ENCODE data around the gene TAF5L. TPM values are rescaled to one million over a fixed set of nuclear protein-coding genes. Genes with fewer than 3 reads are reported as not detected.
"Not testable (repeated sequence)": the region's sequence is repeated elsewhere in the genome, so short reads cannot be mapped to it uniquely, and the experiment has no call there.

TAF5L gene
- polyA plus RNA-seq, 4 donors, result 17.3 to 21.2 (median 19.5) TPM

DNA sequence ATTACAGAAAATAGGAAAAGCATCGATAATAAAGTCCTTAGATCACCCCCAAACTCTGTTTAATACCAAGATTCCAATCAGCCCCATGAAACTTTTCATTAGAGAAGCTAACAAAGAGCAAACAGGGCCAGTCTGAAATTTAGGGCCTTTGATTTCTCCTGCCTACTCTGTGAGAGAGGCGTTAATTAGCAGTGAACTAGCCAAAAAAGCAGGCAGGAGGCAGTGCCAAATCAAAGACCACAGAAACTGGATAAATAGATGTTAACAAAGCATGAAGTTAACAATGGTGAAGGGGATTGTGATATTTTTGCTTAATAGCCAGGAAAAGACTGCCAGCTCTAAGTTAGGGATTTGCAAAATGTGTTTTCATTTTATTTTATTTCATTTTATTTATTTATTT is 11.2 kb downstream of the TAF5L start:
- no peak for DNase-seq (ENCODE audit: low read depth in 4 of 4, low spot score in 3 of 4)

DNA sequence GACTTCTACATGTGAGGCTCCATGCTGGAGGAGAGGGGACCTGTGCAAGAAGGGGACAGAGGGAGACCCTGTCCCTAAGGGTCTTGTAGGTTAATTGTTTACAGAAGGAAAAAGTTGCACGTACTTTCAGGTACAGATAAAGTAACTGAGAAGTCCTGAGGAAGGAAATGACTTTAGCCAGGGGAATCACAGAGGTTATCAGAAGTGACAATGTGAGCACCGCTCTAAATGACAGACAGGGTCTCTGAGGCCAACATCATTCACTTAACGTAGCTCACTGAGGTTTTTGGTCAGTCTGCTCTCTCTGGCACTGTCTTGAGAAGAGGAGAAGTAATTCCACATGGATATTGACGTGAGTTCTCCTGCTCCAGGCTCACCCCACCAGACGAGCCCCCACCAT is 12.0 kb downstream of the TAF5L start:
- DNase-seq (ENCODE audit: low read depth in 4 of 4, low spot score in 3 of 4), result no peak

DNA sequence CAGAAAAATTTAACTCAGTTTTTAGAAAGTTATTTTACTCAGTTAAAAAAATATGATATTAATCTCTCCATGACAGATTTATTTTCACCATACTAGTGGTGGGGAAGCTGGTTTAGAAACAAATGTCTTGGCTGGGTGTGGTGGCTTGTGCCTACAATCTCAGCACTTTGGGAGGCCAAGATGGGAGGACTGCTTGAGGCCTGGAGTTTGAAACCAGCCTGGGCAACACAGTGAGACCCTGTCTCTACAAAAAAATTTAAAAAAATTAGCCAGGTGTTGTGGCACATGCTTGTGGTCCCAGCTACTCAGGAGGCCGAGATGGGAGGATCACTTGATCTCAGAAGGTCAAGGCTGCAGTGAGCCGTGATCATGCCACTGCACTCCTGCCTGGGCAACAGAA is 17.3 kb downstream of the TAF5L start:
- DNase-seq (ENCODE audit: low read depth in 4 of 4, low spot score in 3 of 4), result no peak

DNA sequence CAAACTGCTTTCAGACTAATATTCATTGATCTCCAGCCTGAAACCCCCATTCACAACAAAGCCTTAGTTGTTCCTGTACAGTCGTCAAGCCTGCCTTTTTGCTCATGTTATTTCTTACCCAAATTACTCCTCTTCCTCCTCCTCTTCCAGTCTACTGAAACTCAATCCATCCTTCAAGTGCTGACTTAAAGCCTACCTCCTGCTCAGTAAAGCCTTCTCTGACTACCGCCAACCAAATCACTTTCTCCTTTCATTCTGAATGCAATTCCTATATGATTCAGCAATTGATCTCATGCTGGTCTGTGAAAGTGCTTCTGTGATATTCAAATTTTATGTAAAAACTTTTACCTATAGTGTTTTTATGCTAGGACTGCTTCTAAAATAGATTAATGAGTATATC is 18.6 kb downstream of the TAF5L start:
- DNase-seq (ENCODE audit: low read depth in 4 of 4, low spot score in 3 of 4), result no peak

DNA sequence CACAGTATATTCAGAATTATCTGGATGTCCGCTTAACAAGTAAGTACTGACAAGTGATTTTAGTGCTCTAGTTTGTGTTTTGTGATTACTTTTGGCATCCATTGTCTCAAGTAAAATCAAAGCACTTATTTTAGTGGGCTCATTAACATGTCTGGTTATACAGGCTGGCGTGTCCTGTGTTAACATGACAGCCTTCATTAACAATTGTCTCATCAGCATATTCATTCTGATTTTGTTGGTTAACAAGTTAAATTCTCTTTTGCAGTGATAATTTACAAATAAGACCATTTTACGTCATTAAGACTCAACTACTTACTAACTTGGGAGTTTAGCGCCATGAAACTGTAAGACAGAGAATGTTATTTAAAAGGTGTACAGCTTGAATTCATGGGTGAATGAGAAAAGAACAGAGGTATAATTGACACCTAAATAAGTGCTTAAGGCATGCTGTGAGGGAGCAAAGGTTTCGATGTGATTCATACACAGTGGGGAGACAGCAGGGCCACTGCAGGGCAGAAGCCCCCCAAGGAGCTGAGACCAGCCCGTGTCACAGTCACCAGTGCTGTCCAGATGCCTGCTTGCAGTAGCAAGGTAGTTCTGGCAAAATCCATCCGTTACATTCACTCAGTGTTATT is 22.4 kb downstream of the TAF5L start:
- no peak for DNase-seq (ENCODE audit: low read depth in 4 of 4, low spot score in 3 of 4)

DNA sequence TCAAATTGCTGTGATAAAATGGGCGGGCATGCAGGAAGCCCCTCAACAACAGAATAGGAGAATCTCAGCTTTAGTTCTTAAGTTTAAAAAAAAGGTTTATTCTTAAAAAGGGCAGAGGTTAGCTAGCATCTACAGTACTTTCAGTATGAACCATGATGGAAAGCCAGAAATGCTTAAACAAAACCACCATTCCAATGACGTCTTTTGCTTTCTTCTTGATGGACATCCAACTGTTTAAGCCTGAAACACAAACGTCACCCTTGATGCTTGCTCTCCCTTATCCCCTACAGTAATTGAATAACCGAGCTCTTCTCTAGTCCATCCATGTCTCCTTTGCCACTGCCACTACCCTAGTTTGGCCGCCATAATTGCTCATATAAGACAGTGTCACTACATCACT is 25.7 kb downstream of the TAF5L start:
- DNase-seq (ENCODE audit: low read depth in 4 of 4, low spot score in 3 of 4), result no peak

DNA sequence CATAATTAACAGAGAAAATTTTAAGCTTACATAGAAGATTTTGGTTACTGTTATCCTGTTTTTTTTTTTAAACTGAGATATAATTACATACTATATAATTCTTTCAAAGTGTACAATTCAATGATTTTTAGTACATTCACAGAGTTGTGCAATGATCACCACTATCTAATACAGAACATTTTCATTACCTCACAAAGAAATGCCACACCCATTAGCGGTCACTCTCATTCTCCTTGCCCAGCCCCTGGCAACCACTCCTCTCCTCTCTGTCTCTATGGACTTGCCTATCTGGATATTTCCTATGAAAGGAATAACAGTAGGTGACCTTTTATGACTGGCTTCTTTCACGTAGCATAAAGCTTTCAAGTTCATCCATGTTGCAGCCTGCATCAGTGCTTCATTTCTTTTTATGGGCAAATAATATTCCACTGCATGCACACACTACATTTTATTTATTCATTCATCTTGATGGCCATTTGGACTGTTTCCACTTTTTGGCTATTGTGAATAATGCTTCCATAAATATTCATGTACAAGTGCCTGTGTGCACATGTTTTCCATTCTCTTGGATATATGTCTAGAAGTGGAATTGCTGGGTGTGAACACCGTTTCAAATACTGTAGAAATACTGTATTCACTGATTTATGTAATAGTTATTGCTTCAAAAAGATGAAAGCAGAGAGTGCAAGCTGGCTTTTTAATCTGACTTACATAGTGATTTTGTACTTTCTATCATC is 26.5 kb downstream of the TAF5L start:
- no peak for DNase-seq (ENCODE audit: low read depth in 4 of 4, low spot score in 3 of 4)

DNA sequence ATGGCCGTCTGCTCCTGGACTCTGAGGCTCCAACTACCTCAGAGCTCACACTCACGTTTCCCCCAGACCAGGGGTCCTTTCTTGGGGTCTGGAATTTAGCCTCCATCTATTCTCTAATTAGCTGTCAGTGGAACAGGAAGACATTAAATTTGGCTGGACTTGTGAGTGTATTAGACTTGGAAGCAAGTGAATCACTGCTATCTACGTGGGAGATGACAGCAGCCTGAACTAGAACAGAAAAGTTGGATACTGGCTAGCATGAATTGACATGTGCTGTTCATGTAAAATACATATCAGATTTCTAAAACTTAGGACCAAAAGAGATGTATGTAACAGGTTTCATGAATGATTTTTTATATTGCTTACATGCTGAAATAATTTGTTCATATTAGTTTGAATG is 28.0 kb downstream of the TAF5L start:
- DNase-seq (ENCODE audit: low read depth in 4 of 4, low spot score in 3 of 4), result no peak

DNA sequence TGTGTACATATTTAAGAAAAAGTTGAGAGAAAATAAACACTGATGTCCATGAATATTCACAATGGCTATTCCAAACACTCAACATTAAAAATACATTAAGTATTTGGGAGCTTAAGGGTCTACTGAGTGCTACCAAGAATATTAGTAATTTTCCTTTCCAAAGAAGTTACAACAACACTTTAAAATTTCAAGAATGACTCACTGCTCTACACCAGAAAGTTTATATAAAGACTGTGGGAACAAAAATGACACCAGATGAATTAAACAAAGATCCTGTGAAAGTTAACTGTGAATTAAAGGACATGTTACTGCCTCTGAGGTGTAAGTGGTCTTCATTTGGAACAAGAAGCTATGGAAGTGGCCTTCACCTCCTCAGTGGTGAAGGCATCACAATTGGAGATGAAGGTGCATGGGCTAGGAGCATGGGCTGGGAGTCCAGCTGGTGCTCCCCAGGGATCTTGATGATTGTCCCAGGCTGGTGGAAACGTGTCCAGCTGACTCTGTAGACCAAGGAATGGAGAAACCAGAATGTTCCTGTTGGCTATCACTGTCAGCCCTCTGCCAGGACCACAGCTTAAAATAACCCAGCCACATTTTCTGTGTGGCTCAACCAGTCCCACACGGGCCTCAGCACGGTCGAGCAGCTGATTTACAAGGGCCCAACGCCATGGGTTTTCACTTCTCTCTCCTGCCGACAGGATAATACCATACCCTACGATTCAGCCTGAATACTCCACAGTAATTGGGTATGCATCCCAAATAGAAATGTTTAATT is 28.8 kb downstream of the TAF5L start:
- DNase-seq (ENCODE audit: low read depth in 4 of 4, low spot score in 3 of 4), result no peak

DNA sequence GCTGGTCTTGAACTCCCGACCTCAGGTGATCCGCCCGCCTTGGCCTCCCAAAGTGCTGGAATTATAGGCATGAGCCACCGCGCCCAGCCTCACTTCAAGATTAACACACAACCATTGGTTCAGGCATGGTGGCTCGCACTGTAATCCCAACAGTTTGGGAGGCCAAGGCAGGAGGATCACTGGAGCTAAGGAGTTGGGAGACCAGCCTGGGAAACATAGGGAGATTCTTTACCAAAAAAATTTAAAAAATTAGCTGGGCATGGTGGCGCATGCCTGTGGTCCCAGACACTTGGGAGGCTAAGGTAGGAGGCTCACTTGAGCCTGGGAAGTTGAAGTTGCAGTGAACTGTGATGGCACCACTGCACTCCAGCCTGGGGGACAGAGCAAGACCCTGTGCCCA is 30.0 kb downstream of the TAF5L start:
- DNase-seq (ENCODE audit: low read depth in 4 of 4, low spot score in 3 of 4), result not testable (repeated sequence)

DNA sequence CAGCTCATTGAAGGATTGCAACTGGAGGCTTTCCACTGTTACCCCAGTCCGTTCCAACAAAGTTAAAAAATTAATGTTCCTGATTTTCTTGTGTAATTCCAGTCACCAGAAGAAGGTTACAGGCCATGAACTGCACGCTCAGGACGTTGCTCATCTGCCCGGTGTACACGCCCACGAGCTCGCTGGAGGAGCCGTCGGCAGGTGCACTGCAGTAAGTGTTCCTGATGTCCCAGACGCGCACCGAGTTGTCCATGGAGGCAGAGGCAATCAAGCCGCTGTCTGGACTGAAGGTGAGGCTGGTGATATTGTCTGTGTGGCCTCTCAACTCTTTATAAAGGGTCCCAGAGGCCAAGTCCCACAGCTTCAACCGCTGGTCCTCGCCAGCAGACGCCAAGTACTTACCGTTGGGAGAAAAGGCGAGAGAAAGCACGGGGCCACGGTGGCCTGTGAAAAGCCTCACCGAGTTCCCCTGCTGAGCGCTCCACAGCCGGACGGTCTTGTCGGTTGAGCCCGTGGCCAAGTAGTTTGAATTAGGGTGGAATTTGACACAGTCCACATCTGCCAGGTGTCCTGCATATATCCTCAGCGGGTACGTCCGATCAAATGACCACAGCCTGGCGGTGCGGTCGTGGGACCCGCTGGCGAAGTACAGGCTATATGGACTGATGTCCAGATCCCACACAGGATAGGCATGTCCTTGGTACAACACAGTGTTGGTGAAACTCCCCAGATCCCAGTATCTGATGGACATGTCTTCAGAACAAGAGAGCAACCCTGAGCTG is 31.5 kb downstream of the TAF5L start:
- DNase-seq (ENCODE audit: low read depth in 4 of 4, low spot score in 3 of 4), result no peak

DNA sequence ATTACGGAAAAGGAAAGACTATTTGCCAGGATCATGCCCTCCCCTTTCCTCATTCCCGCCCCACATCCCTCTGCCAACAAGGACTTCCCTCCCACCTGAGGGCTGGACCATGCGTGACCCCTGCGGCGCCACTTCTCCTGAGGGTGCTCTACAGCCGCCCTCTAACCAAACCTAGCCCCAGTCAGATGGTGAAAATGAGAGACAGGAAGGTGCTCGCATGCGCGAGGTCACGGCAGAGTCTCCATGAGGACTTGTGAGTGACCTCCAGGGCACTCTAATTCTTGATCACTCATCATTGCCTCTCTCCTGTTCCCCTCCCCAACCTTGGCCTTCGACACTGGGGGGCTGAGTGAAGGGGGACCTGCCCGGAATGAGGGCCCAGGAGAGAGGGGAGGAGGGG is 32.1 kb downstream of the TAF5L start:
- no peak for DNase-seq (ENCODE audit: low read depth in 4 of 4, low spot score in 3 of 4)

DNA sequence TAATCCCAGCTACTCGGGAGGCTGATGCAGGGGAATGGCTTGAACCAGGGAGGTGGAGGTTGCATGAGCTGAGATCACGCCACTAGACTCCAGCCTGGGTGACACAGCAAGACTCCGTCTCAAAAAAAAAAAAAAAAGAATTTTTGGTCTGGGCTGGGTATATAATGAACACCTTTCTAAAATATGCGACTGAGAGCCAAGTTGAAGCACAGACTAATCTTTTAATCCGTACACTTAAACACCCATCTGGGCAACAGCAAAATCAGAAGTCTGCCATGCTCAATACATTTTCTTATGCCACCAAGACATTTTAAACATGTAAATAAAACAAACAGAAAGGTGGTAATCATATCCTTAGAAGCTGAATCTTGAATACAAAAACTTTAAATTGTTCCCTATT is 35.8 kb downstream of the TAF5L start:
- DNase-seq (ENCODE audit: low read depth in 4 of 4, low spot score in 3 of 4), result no peak

DNA sequence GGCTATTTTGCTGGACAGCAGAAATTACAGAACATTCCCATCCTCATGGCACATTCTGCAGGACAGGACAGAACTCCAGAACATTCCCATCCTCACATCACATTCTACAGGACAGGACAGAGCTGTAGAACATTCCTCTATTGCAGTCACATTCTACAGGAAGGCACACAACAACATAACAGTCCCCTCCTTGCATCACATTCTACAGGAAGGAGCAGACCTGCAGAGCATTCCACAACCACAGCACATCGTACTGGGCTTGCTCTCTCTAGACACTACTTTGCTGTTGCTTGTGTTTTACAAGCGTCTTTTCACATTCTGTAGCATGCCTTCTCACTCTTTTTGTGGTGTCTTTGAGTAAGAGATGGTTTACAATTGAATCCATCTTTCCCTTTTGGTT is 40.6 kb downstream of the TAF5L start:
- DNase-seq (ENCODE audit: low read depth in 4 of 4, low spot score in 3 of 4), result no peak

DNA sequence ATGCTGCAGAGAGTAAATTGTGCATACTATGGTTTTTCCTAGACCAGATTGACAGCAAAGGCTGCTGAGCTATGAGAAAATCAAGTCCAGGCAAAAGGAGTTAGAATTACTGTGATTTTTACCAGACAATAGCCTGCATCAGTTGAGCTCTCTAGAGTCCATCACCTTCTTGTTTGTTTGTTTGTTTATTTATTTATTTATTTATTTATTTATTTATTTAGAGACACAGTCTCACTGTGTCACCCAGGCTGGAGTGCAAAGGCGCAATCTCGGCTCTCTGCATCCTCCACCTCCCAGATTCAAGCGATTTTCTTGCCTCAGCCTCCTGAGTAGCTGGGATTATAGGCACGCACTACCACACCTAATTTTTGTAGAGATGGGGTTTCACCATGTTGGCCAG is 43.2 kb downstream of the TAF5L start:
- no peak for DNase-seq (ENCODE audit: low read depth in 4 of 4, low spot score in 3 of 4)

DNA sequence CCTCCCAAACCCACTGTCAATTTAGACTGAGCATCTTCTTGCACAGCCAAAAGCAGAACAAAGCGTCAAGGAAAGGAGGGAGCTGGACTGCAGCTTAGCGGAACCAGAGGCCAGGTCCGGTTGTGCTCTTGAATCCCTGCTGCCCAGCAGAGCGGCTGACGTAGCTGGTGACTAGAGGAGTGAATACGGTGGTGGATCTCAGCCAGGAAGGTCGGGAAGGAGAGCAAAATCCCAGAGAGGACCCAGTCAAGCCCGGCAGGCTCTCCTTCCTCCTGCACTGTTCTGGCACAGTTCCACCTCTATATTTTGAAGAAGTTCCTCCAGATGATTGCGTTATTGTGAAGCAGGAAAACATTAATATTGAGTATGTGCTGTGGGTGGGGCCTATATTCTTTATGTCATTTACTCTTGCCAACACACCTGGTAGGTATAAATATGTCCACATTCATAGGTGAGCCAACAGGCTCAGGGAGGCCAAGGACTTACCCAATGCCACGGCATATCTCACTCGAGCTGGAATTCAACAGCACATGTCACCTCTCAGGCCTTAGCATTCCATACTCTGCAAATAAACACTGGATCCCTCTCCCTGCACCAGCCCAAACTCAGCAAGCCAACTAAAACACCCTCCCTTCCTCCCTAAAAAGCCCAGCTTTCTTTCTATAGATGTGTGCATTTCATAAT is 43.8 kb downstream of the TAF5L start:
- no peak for DNase-seq (ENCODE audit: low read depth in 4 of 4, low spot score in 3 of 4)

DNA sequence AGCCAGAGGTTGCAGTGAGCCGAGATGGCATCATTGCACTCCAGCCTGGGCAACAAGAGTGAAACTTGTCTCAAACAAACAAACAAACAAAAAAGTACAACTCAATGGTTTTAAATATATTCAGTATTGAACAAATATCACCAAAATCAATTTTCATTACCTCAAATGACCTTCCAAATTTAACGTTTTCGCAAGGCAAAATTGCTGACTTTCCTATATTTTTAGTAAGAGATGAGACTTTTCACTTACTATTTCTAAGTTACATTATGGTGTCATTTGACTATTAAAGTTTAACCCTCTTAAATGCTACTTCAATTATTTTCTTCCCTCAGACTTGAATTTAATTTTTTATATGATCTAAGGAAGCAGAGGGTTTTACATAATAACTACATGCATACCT is 44.4 kb downstream of the TAF5L start:
- DNase-seq (ENCODE audit: low read depth in 4 of 4, low spot score in 3 of 4), result no peak

DNA sequence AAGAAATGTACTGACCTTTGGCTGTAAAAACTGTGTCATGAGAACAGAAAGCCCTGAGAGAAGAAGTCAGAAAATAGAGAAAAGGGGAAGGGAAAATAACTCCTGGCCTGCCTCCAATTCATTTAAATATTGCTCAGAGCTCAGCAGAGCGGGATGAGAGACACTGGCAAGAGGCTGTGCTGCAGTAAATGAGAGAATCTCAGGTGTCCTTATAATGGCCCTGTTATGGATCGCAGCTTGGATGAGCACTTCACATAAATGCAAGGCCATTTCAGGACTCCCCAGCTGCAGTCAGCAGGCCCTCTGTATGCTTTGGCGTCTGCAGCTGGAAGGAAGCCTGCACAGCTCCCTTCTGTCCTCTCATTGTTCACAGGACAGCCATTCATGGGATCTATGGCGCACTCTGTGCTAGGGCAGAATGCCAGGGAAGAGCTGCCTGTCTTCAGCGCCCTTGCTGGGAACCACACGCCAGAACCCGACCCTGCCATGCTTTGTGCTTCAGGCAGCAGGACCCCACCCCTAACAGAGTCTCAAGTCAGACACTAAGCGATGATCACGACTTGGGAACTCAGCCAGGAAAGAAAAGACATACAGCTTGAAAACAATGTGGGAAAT is 46.8 kb downstream of the TAF5L start:
- peak in 3 of 4 donors; percentile 25 to 32 (median 28) for DNase-seq (ENCODE audit: low read depth in 4 of 4, low spot score in 3 of 4)

DNA sequence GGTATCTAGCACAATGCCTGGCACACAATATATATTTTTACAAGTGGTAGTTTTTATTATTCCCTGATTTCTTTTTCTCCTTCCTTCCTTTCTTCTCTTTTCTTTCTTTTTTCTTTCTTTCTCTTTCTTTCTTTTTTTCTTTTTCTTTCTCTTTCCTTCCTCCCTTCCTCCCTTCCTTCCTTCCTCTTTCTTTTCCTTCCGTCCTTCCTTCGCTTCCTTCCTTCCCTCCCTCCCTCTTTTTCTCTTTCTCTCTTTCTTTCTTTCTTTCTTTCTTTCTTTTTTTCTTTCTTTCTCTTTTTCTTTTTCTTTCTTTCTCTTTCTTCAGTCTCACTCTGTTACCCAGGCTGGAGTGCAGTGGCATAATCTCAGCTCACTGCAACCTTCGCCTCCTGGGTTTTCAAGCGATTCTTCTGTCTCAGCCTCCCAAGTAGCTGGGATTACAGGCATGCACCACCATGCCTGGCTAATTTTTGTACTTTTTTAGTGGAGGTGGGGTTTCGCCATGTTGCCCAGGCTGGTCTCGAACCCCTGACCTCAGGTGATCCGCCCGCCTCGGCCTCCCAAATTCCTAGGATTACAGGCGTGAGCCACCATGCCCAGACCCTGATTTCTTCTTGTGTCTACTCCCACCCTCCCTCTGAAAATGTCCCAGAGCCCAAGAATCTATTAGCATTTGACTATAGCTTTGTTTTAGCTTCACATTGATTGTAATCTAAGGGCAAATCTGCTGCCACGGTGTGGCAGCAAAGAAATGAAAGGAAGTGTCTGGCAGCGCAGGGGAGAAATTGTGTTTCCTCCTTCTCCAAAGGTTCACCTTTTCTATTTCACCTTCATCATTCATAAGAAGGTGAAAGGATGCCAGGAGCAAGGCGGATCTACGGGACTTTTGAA is 47.5 kb downstream of the TAF5L start:
- DNase-seq (ENCODE audit: low read depth in 4 of 4, low spot score in 3 of 4), result no peak

Measured in right renal pelvis (tissue), 4 donors.